Measurements from ENCODE around the gene ABCC5. TPM values are rescaled to one million over a fixed set of nuclear protein-coding genes. Genes with fewer than 3 reads are reported as not detected.

Gene ABCC5
- total and polyA plus RNA-seq, 2 of the 8 experiments (the other 6 are each of a cell fraction or from before 2014, with no cell fraction given): 25.3 to 40.8 TPM

DNA sequence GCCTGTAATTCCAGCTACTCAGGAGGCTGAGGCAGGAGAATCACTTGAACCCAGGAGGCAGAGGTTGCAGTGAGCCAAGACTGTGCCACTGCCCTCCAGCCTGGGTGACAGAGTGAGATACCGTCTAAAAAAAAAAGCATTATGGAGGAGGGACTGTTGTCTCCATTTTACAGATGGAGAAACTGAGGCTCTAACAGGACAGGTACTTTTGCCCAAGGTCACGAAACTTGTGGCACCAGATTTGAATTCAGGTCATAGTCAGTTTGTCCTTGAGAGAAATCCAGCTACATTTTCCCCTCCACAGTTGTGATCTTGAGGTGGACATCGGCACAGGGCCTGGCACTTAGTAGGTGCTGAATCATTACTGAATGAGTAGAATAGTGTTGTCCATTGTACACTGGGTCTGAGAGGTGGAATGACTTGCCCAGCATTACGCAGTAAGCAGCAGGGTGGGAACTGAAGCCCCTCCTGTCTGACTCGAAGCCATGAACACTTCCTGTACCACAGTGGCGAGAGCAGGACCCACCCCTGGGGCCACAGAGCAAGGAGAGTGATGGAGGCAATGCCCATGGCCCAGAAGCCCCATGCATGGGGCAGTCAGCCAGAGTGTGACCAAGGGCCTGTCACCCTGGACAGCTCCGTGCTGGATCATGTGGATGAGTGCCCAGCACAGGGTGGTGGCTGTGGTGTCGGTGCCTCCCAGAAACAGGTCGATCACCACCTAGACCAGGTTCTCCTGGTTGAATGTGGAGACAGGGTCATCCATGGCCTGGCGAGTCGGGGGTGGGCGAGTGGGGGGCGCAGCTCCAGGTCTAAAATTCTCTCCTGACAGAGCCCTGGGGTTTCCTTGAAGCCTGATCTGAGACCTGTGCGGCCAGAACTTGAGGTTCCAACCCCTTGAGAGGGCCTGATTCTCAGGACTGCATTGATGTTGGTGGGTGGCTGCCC lies 112.6 kb downstream of the ABCC5 start:
- Histone ChIP-seq H3K23ac (ENCODE audit: insufficient read length) (no peak overlapping the region), H2BK15ac (ENCODE audit: low read length) (no peak overlapping the region), H3K27me3 (replicated peaks in 1 of 4; ENCODE audit: control insufficient read depth in 3 of 4, extremely low read depth in 1 of 4, insufficient read depth in 3 of 4, low read length in 3 of 4) (no peaks in the 10 kb centered on the region), H3K9ac (replicated peaks in 1 of 4; ENCODE audit: extremely low read depth in 1 of 4, low read depth in 3 of 4, low read length in 3 of 4) (no peak overlapping the region), H3K4me2 (ENCODE audit: insufficient read depth in 1 of 2, low read depth in 2 of 2, low read length in 2 of 2) (no peak overlapping the region), H3K4me1 (replicated peaks in 1 of 4; ENCODE audit: control insufficient read depth in 3 of 4, insufficient read depth in 4 of 4, low read length in 3 of 4) (peaks cover 0 to 3% (median under 1%) of the 10 kb centered on the region in 4 experiments; a peak in 3 of 7 replicates), H2BK20ac (ENCODE audit: low read length) (no peak overlapping the region), H2BK5ac (ENCODE audit: low read depth, low read length) (no peak overlapping the region), H3K14ac (ENCODE audit: insufficient read length) (no peak overlapping the region), H2BK12ac (ENCODE audit: low read depth, low read length) (no peak overlapping the region), H3K4me3 (ENCODE audit: extremely low read depth in 1 of 4, insufficient read depth in 2 of 4, low read depth in 3 of 4, low read length in 4 of 4) (no peak overlapping the region), H3K4ac (replicated peaks; ENCODE audit: insufficient read length, low read depth, low read length) (no peak overlapping the region), H4K8ac (ENCODE audit: extremely low read depth, insufficient read depth, low read length) (no peak overlapping the region), H4K20me1 (replicated peaks in 1 of 2; ENCODE audit: control insufficient read depth in 1 of 2, insufficient read depth in 2 of 2, low read length in 2 of 2) (peaks cover 0 to 2% of the 10 kb centered on the region in 2 experiments), H4K5ac (ENCODE audit: insufficient read length, low read depth, low read length) (no peak overlapping the region), H3K27ac (ENCODE audit: low read depth, low read length) (no peak overlapping the region), H3K36me3 (ENCODE audit: control insufficient read depth in 2 of 4, insufficient read depth in 4 of 4, low read length in 3 of 4) (no peaks in the 10 kb centered on the region), H4K91ac (replicated peaks; ENCODE audit: insufficient read length, low read length) (no peak overlapping the region), H3K56ac (replicated peaks; ENCODE audit: insufficient read length, low read depth, low read length) (no peak overlapping the region), H3K79me1 (ENCODE audit: low read depth, low read length) (no peaks in the 10 kb centered on the region), H2BK120ac (replicated peaks; ENCODE audit: low read depth, low read length) (no peak overlapping the region), H3K79me2 (ENCODE audit: control insufficient read depth in 1 of 2, insufficient read depth in 2 of 2, low read length in 2 of 2) (no peaks in the 10 kb centered on the region), H2AK5ac (ENCODE audit: low read depth, low read length) (no peak overlapping the region), H3K18ac (ENCODE audit: extremely low read depth, low read length) (no peak overlapping the region), H3K9me3 (ENCODE audit: insufficient read depth in 2 of 2, low read depth in 1 of 2, low read length in 1 of 2) (no peaks in the 10 kb centered on the region), H3K23me2 (ENCODE audit: low read depth, low read length) (no peaks in the 10 kb centered on the region), H2AFZ (ENCODE audit: low read length) (no peak overlapping the region)
- no peak for FAIRE-seq
- no peak for DNase-seq (ENCODE audit: low read depth in 1 of 2, low spot score in 2 of 2)
- 87% methylated on average over 13 of the region's 14 CpGs; no CpG with 5 or more reads in 1 of the 2 experiments for WGBS, 2 experiments (ENCODE audit: extremely low coverage in 1 of 2, insufficient coverage in 1 of 2, insufficient read length in 1 of 2, insufficient replicate concordance in 2 of 2, low coverage in 1 of 2, low lambda C conversion rate in 2 of 2, missing lambda C conversion rate in 1 of 2)
- no peak for TF ChIP-seq EGR1 (IDR thresholded peaks at IDR 0.05; ENCODE audit: borderline replicate concordance, low read depth, low read length)
- POLR2A ChIA-PET (ENCODE audit: partially characterized antibody): interaction anchor here (2.2 kb wide), 1 partner anchor 113 kb away, joined by 4 read pairs; the partner anchor contains the start of gene ABCC5
- CTCF ChIA-PET (ENCODE audit: partially characterized antibody): interaction anchor here (0.8 to 5.3 kb wide), 31 partner anchors 7 to 441 kb away, joined by 3 to 53 read pairs (median 5); partner anchors contain the start of genes EIF2B5 and PARL

Measured in H1 (cell line).